Lung microvascular endothelial cell (primary cell): ENCODE results near the gene C11orf52. TPM values are rescaled to one million over a fixed set of nuclear protein-coding genes. Genes with fewer than 3 reads are reported as not detected.

Experiments used
- DNase-seq, 2 donors: peaks; one replicate each; pipeline versions ENCODE4 v3.0.0 to v3.0.0-alpha.2; 2010; ENCODE audit warnings: low read depth in 2 of 2
- total RNA-seq: library from RNA; depleted of rRNA; stranded (reverse); fragments of >200 nt; gene quantifications from 2 replicates; pipeline ENCODE4 v1.2.1, GENCODE V29; 2014

Gene C11orf52
- total RNA-seq, 1 donor from 2014 or later = not detected

- peak in 1 of 2 donors; percentile 28 for DNase-seq
These were observed 19.1 kb downstream of the C11orf52 start for GRCh38 chr11:111937844-111938243.

- DNase-seq = peak; percentile 39 to 75
These were observed 20.0 kb downstream of the C11orf52 start for GRCh38 chr11:111938687-111939160.

- DNase-seq = peak in 1 of 2 donors; percentile 80
These were observed 21.3 kb downstream of the C11orf52 start for GRCh38 chr11:111939836-111940604.

GRCh38 chr11:111941963-111942362 lies 23.2 kb downstream of the C11orf52 start:
- DNase-seq = no peak

GRCh38 chr11:111942829-111943228 lies 24.1 kb downstream of the C11orf52 start:
- DNase-seq = peak in 1 of 2 donors; percentile 82

- DNase-seq = peak in 1 of 2 donors; percentile 79
These were observed 25.4 kb downstream of the C11orf52 start for GRCh38 chr11:111944139-111944538.

- DNase-seq = peak in 1 of 2 donors; percentile 97
These were observed 25.9 kb downstream of the C11orf52 start for GRCh38 chr11:111944651-111945051.

GRCh38 chr11:111945198-111945597 lies 26.5 kb downstream of the C11orf52 start:
- peak in 1 of 2 donors; percentile 69 for DNase-seq

GRCh38 chr11:111946499-111946898 lies 27.8 kb downstream of the C11orf52 start:
- DNase-seq = peak in 1 of 2 donors; percentile 20

- DNase-seq = no peak
These were observed 28.4 kb downstream of the C11orf52 start for GRCh38 chr11:111947143-111947542.

- DNase-seq = peak in 1 of 2 donors; percentile 58
These were observed 31.1 kb downstream of the C11orf52 start for GRCh38 chr11:111949519-111950426.

- no peak for DNase-seq
These were observed 32.9 kb downstream of the C11orf52 start for GRCh38 chr11:111951565-111951964.

GRCh38 chr11:111954154-111954553 lies 35.4 kb downstream of the C11orf52 start:
- no peak for DNase-seq

- no peak for DNase-seq
These were observed 39.1 kb downstream of the C11orf52 start for GRCh38 chr11:111957663-111958444.

GRCh38 chr11:111960916-111961315 lies 42.2 kb downstream of the C11orf52 start:
- DNase-seq = no peak

- DNase-seq = no peak
These were observed 42.9 kb downstream of the C11orf52 start for GRCh38 chr11:111961389-111962300.

GRCh38 chr11:111963931-111964340 lies 45.2 kb downstream of the C11orf52 start:
- DNase-seq = no peak

- DNase-seq = no peak
These were observed 48.0 kb downstream of the C11orf52 start for GRCh38 chr11:111966678-111967077.

- no peak for DNase-seq
These were observed 48.9 kb downstream of the C11orf52 start for GRCh38 chr11:111967649-111968048.

- no peak for DNase-seq
These were observed 50.6 kb downstream of the C11orf52 start for GRCh38 chr11:111969344-111969743.
